Fibroblast of lung (primary cell): ENCODE data around the gene LIF.

Experiments used
- EZH2 ChIP-seq: IDR thresholded peaks from 2 replicates; pipeline ENCODE4 v1.5.1; 2012; ENCODE audit warnings: low read length, control low read depth, mild to moderate bottlenecking; ENCODE audit errors: missing control alignments
- TF ChIP-seq, protein P1 (sequence below), 2 donors: IDR thresholded peaks in 1 of 2; conservative IDR thresholded peaks in 1 of 2; 1 replicate in 1 of 2; 2 replicates in 1 of 2; pipeline ENCODE4 v1.5.1; 2011 to 2012; ENCODE audit warnings: low read length in 2 of 2, control low read depth in 1 of 2, inconsistent platforms in 1 of 2, low read depth in 1 of 2, mild to moderate bottlenecking in 1 of 2

- TF ChIP-seq, protein P1, sequence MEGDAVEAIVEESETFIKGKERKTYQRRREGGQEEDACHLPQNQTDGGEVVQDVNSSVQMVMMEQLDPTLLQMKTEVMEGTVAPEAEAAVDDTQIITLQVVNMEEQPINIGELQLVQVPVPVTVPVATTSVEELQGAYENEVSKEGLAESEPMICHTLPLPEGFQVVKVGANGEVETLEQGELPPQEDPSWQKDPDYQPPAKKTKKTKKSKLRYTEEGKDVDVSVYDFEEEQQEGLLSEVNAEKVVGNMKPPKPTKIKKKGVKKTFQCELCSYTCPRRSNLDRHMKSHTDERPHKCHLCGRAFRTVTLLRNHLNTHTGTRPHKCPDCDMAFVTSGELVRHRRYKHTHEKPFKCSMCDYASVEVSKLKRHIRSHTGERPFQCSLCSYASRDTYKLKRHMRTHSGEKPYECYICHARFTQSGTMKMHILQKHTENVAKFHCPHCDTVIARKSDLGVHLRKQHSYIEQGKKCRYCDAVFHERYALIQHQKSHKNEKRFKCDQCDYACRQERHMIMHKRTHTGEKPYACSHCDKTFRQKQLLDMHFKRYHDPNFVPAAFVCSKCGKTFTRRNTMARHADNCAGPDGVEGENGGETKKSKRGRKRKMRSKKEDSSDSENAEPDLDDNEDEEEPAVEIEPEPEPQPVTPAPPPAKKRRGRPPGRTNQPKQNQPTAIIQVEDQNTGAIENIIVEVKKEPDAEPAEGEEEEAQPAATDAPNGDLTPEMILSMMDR (conservative IDR thresholded peaks at IDR 0.05 in 1 of 2, IDR thresholded peaks at IDR 0.05 in 1 of 2; ENCODE audit: low read depth in 1 of 2, low read length in 2 of 2), result no peak
- TF ChIP-seq EZH2, result no peak
Measured at GRCh38 chr22:30265823-30266444, 19.4 kb upstream of the LIF start.
